Activated CD8-positive, alpha-beta T cell treated with anti-CD3 and anti-CD28 coated beads for 36 hours (primary cell): ENCODE results near the gene ATP6V1F. TPM values are rescaled to one million over a fixed set of nuclear protein-coding genes. Genes with fewer than 3 reads are reported as not detected.

ENCODE experiments used
- ATAC-seq: fragments of 200-7000 bp; cut with Tn5 transposase; one replicate; pipeline ENCODE4 v1.10.0; 2021; ENCODE audit warnings: mild to moderate bottlenecking, moderate library complexity
- CTCF ChIA-PET: fragments of 350-600 bp; sonication (Branson Sonifier 250); formaldehyde crosslinking; loops from one replicate; lab custom pipeline; 2021; ENCODE audit warnings: antibody characterized with exemption; lab: Charles Lee
- POLR2A ChIA-PET: fragments of 350-600 bp; sonication (Branson Sonifier 250); formaldehyde crosslinking; loops from one replicate; lab custom pipeline; 2021; ENCODE audit warnings: antibody characterized with exemption; lab: Charles Lee
- DNase-seq: peaks from one replicate; pipeline ENCODE4 v3.0.0-alpha.2; 2020
- H3K27ac Mint-ChIP-seq: one replicate; pipeline ENCODE4 v1.8.0; 2021; ENCODE audit warnings: mild to moderate bottlenecking, mixed read lengths
- H3K27me3 Mint-ChIP-seq: one replicate; pipeline ENCODE4 v1.8.0; 2021; ENCODE audit warnings: mixed read lengths
- H3K36me3 Mint-ChIP-seq: one replicate; pipeline ENCODE4 v1.8.0; 2021; ENCODE audit warnings: low read depth, mixed read lengths
- H3K4me1 Mint-ChIP-seq: one replicate; pipeline ENCODE4 v1.8.0; 2021; ENCODE audit warnings: low read depth, mixed read lengths
- H3K4me3 Mint-ChIP-seq: one replicate; pipeline ENCODE4 v1.8.0; 2021; ENCODE audit warnings: mild to moderate bottlenecking, moderate library complexity, mixed read lengths
- H3K9me3 Mint-ChIP-seq: one replicate; pipeline ENCODE4 v1.8.0; 2021; ENCODE audit warnings: mixed read lengths
- intact Hi-C: fragments of 100-400 bp; cut with micrococcal nuclease; formaldehyde crosslinking; loops from one replicate; pipeline ENCODE4 v1.10.0; 2022
- total RNA-seq, 2 experiments: library from RNA; stranded (reverse); gene quantifications; one replicate each; pipeline ENCODE4 v1.2.3, GENCODE V29; 2021
- TF ChIP-seq, protein P1 (sequence below): fragments of 200-600 bp; IDR thresholded peaks from one replicate; pipeline ENCODE4 v1.8.0; 2022; ENCODE audit warnings: antibody characterized with exemption, mild to moderate bottlenecking

ATP6V1F gene
- total RNA-seq, 2 experiments from 2014 or later, result 109 to 113 TPM

- POLR2A ChIA-PET, result no interaction called here
- no peak overlapping the region for H3K27ac Mint-ChIP-seq
These were observed 10.6 kb downstream of the ATP6V1F start for GRCh38 chr7:128873234-128873633.

DNA sequence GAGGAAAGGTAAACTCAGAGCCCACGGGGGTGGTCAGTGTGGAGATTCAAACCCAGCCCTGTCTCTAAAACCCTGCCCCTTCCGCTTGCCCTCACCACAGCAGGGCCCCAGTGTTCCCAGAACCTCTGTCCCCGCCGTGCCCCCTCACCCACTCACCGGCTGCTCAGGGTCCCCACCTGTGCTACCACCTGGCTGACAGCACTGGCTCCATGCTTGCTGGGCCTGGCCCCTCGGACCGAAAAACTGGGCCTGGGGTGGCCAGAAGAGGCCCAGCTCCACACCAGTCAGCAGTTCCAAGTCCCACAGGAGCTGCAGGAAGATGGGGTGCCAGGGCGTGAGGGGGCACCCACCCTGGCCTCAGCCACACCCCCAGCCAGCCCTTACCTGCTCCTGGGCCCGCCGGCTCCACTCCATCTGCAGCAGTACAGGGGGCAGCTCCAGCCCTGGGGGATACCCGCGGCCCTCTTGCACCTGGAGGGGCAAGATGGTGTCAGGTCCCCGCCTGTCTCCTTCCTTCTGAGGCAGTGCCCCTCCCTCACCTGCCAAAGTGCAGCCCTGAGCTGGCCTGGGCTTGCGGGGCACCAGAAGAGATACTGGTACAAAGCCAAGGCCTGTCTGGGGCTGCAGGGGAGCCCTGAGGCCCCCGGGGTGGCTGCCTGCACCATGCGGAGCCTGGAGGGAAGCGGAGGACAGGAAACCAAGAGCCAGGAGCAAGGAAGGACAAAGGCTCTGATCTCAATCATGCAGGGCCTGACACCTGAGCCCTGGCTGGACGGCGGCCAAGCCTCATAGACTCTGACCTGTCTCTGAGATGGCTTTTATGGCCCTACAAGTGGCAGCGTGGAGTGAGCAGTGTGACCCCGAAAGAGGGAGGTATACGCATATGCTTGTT, 11.7 kb downstream of the ATP6V1F start:
- DNase-seq, result no peak
- ChIA-PET CTCF (interaction anchor here (2.4 to 3.5 kb wide), 2 partner anchors 9 to 11 kb away, joined by 11 to 16 read pairs; partner anchors contain the start of gene ATP6V1F), POLR2A (no interaction called here)
- Mint-ChIP-seq H3K4me3 (no peak overlapping the region), H3K4me1 (peaks cover 4% of the 10 kb centered on the region), H3K27ac (no peak overlapping the region), H3K9me3 (no peaks in the 10 kb centered on the region), H3K27me3 (peaks cover 2% of the 10 kb centered on the region), H3K36me3 (no peaks in the 10 kb centered on the region)
- intact Hi-C loops, result loop anchor here (10.0 kb wide), 1 partner anchor 260 kb away; no protein-coding TSS in a partner anchor
- TF ChIP-seq, protein P1, sequence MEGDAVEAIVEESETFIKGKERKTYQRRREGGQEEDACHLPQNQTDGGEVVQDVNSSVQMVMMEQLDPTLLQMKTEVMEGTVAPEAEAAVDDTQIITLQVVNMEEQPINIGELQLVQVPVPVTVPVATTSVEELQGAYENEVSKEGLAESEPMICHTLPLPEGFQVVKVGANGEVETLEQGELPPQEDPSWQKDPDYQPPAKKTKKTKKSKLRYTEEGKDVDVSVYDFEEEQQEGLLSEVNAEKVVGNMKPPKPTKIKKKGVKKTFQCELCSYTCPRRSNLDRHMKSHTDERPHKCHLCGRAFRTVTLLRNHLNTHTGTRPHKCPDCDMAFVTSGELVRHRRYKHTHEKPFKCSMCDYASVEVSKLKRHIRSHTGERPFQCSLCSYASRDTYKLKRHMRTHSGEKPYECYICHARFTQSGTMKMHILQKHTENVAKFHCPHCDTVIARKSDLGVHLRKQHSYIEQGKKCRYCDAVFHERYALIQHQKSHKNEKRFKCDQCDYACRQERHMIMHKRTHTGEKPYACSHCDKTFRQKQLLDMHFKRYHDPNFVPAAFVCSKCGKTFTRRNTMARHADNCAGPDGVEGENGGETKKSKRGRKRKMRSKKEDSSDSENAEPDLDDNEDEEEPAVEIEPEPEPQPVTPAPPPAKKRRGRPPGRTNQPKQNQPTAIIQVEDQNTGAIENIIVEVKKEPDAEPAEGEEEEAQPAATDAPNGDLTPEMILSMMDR, result no peak
- ATAC-seq, result no peak

More at GRCh38 chr7:128873234-128873633, 10.6 kb downstream of the ATP6V1F start:
- TF ChIP-seq, protein P1, result no peak
- Mint-ChIP-seq H3K4me3 (no peak overlapping the region), H3K9me3 (no peaks in the 10 kb centered on the region), H3K36me3 (no peaks in the 10 kb centered on the region), H3K27me3 (peaks cover 2% of the 10 kb centered on the region), H3K4me1 (peaks cover 4% of the 10 kb centered on the region)
- CTCF ChIA-PET, result interaction anchor here (3.3 to 3.5 kb wide), 2 partner anchors 9 to 10 kb away, joined by 16 to 20 read pairs; partner anchors contain the start of gene ATP6V1F
- intact Hi-C loops, result loop anchor here (10.0 kb wide), 1 partner anchor 258 kb away; no protein-coding TSS in a partner anchor
- DNase-seq (no peak), ATAC-seq (no peak)

- Mint-ChIP-seq H3K4me3 (no peak overlapping the region), H3K27ac (no peak overlapping the region), H3K27me3 (peaks cover 2% of the 10 kb centered on the region), H3K36me3 (no peaks in the 10 kb centered on the region), H3K9me3 (no peaks in the 10 kb centered on the region), H3K4me1 (no peaks in the 10 kb centered on the region)
- TF ChIP-seq, protein P1, result no peak
- ATAC-seq (no peak), DNase-seq (no peak)
- intact Hi-C loops, result loop anchor here (10.0 kb wide), 1 partner anchor 261 kb away; no protein-coding TSS in a partner anchor
- ChIA-PET POLR2A (no interaction called here), CTCF (interaction anchor here (2.4 to 3.5 kb wide), 2 partner anchors 8 to 12 kb away, joined by 11 to 16 read pairs; partner anchors contain the start of gene ATP6V1F)
These were observed 12.9 kb downstream of the ATP6V1F start for GRCh38 chr7:128875523-128875948.

GRCh38 chr7:128876127-128876526, 13.5 kb downstream of the ATP6V1F start:
- H3K27ac Mint-ChIP-seq, result no peak overlapping the region
- DNase-seq, result no peak
- no peaks in the 10 kb centered on the region for H3K9me3 Mint-ChIP-seq

More at GRCh38 chr7:128876127-128876526, 13.5 kb downstream of the ATP6V1F start:
- no peaks in the 10 kb centered on the region for H3K36me3 Mint-ChIP-seq
- ATAC-seq, result no peak
- CTCF ChIA-PET, result interaction anchor here (3.5 kb wide), 1 partner anchor 13 kb away, joined by 16 read pairs; the partner anchor contains the start of gene ATP6V1F
- POLR2A ChIA-PET, result no interaction called here
- intact Hi-C loops, result loop anchor here (10.0 kb wide), 1 partner anchor 261 kb away; no protein-coding TSS in a partner anchor
- H3K27me3 Mint-ChIP-seq, result no peaks in the 10 kb centered on the region
- TF ChIP-seq, protein P1, result no peak
- no peaks in the 10 kb centered on the region for H3K4me1 Mint-ChIP-seq
- H3K4me3 Mint-ChIP-seq, result no peak overlapping the region
